GM12878 (cell line): ENCODE data around the gene ZIC2. TPM values are rescaled to one million over a fixed set of nuclear protein-coding genes. Genes with fewer than 3 reads are reported as not detected.

Experiments used
- ATAC-seq: fragments of 200-7000 bp; cut with Tn5 transposase; 3 replicates; pipeline ENCODE4 v1.9.1; 2020; ENCODE audit warnings: mild to moderate bottlenecking, moderate library complexity
- BruUV-seq: library from RNA; stranded (reverse); fragments of 400-500 nt; replicated peaks from 2 replicates; lab custom pipeline; 2021; lab: Mats Ljungman, UMichigan
- CTCF ChIA-PET: fragments of 300-600 bp; sonication (Branson Sonifier 250); formaldehyde crosslinking; extraction: SDS; loops from one replicate; lab custom pipeline; 2021; ENCODE audit warnings: inconsistent platforms; lab: Yijun Ruan, JAX
- POLR2A ChIA-PET: fragments of 350-600 bp; formaldehyde crosslinking; extraction: SDS; loops from one replicate; lab custom pipeline; 2021; ENCODE audit warnings: inconsistent platforms; lab: Charles Lee
- RAD21 ChIA-PET: fragments of 300-600 bp; sonication (Branson Sonifier 250); formaldehyde crosslinking; loops from one replicate; lab custom pipeline; 2023; ENCODE audit warnings: antibody characterized with exemption; ENCODE audit not compliant: unreplicated experiment; lab: Charles Lee
- SMC1A ChIA-PET: fragments of 300-600 bp; sonication (Branson Sonifier 250); formaldehyde crosslinking; loops from one replicate; lab custom pipeline; 2023; ENCODE audit not compliant: unreplicated experiment, uncharacterized antibody; lab: Charles Lee
- DNase-seq: peaks from one replicate; pipeline ENCODE4 v3.0.0-alpha.2; 2011; ENCODE audit warnings: low read depth, low spot score
- FAIRE-seq: peaks from 3 replicates; lab custom pipeline; 2011; peaks lifted over from hg19 to GRCh38; lab: Jason Lieb, UNC
- H2AFZ ChIP-seq: 2 replicates; pipeline ENCODE4 v1.6.0; 2011; ENCODE audit warnings: low read depth, low read length, control low read depth; ENCODE audit not compliant: control insufficient read depth
- H3K27ac ChIP-seq: 2 replicates; pipeline ENCODE4 v1.5.1; 2011; ENCODE audit warnings: control low read depth; ENCODE audit not compliant: control insufficient read depth, insufficient read depth
- H3K27me3 ChIP-seq, 2 experiments: replicated peaks in 1 of 2; 2 replicates each; pipeline versions ENCODE4 v1.6.0 to v1.6.1; 2011; ENCODE audit warnings: low read length in 1 of 2; ENCODE audit not compliant: control insufficient read depth in 2 of 2, insufficient read depth in 2 of 2
- H3K36me3 ChIP-seq, 2 experiments: 2 replicates each; pipeline ENCODE4 v1.5.1; 2011; ENCODE audit warnings: low read length in 1 of 2; ENCODE audit not compliant: control insufficient read depth in 2 of 2, insufficient read depth in 2 of 2
- H3K4me1 ChIP-seq: 2 replicates; pipeline ENCODE4 v1.6.1; 2011; ENCODE audit warnings: mild to moderate bottlenecking, low read length, moderate library complexity, mixed read lengths; ENCODE audit not compliant: control insufficient read depth, insufficient read depth
- H3K4me2 ChIP-seq: 2 replicates; pipeline ENCODE4 v1.6.0; 2011; ENCODE audit warnings: control low read depth; ENCODE audit not compliant: control insufficient read depth, insufficient read depth
- H3K4me3 ChIP-seq: fragments of 200-600 bp; sonication (generic); 2 replicates; pipeline ENCODE4 v1.5.1; 2016
- H3K79me2 ChIP-seq: 2 replicates; pipeline ENCODE4 v1.6.0; 2011; ENCODE audit warnings: low read length; ENCODE audit not compliant: control insufficient read depth, insufficient read depth
- H3K9ac ChIP-seq: 2 replicates; pipeline ENCODE4 v1.8.0; 2011; ENCODE audit warnings: low read length, control low read depth, mixed read lengths; ENCODE audit not compliant: control insufficient read depth, insufficient read depth
- H3K9me3 ChIP-seq: replicated peaks from 3 replicates; pipeline ENCODE4 v1.5.1; 2011; ENCODE audit warnings: mild to moderate bottlenecking, low read length; ENCODE audit not compliant: control insufficient read depth, insufficient read depth
- H4K20me1 ChIP-seq: 2 replicates; pipeline ENCODE4 v1.6.0; 2011; ENCODE audit not compliant: control insufficient read depth, insufficient read depth
- DPF2 ChIP-seq: fragments of 450-650 bp; IDR thresholded peaks from 2 replicates; pipeline ENCODE4 v1.6.1; 2017; ENCODE audit warnings: mild to moderate bottlenecking
- MYC ChIP-seq: IDR thresholded peaks from 2 replicates; pipeline ENCODE4 v1.6.1; 2011; ENCODE audit warnings: mild to moderate bottlenecking, low read length, moderate library complexity, inconsistent platforms; ENCODE audit not compliant: insufficient read depth, insufficient replicate concordance, insufficient read length, severe bottlenecking
- POLR2A ChIP-seq: IDR thresholded peaks from 2 replicates; pipeline ENCODE4 v1.6.1; 2011; ENCODE audit warnings: low read depth, mild to moderate bottlenecking, low read length
- POU2F2 ChIP-seq: IDR thresholded peaks from 3 replicates; pipeline ENCODE4 v1.6.1; 2011; ENCODE audit warnings: low read depth, mild to moderate bottlenecking, low read length, borderline replicate concordance
- RCOR1 ChIP-seq: conservative IDR thresholded peaks from 2 replicates; pipeline ENCODE4 v1.6.1; 2012; ENCODE audit warnings: low read depth, low read length, improper control_type of control experiment
- RELA ChIP-seq: fragments of 450-650 bp; IDR thresholded peaks from 2 replicates; pipeline ENCODE4 v1.8.0; 2014; ENCODE audit warnings: borderline replicate concordance; ENCODE audit not compliant: partially characterized antibody
- RFX5 ChIP-seq: IDR thresholded peaks from 2 replicates; pipeline ENCODE4 v1.6.1; 2011; ENCODE audit warnings: low read depth, low read length, improper control_type of control experiment
- RUNX3 ChIP-seq: IDR thresholded peaks from 2 replicates; pipeline ENCODE4 v1.6.1; 2012; ENCODE audit warnings: low read length, inconsistent platforms
- SIN3A ChIP-seq: IDR thresholded peaks from 2 replicates; pipeline ENCODE4 v1.6.1; 2012; ENCODE audit warnings: low read depth, low read length, improper control_type of control experiment
- STAT1 ChIP-seq: fragments of 450-650 bp; conservative IDR thresholded peaks from 2 replicates; pipeline ENCODE4 v1.6.1; 2014; ENCODE audit warnings: antibody characterized with exemption, mild to moderate bottlenecking
- TAF1 ChIP-seq: IDR thresholded peaks from 2 replicates; pipeline ENCODE4 v1.6.1; 2011; ENCODE audit warnings: mild to moderate bottlenecking, low read depth, low read length, borderline replicate concordance
- TCF7 ChIP-seq: IDR thresholded peaks from 2 replicates; pipeline ENCODE4 v1.6.1; 2014; ENCODE audit warnings: antibody characterized with exemption, borderline replicate concordance
- WRNIP1 ChIP-seq: IDR thresholded peaks from 2 replicates; pipeline ENCODE4 v1.6.1; 2011; ENCODE audit warnings: low read depth, low read length, improper control_type of control experiment, borderline replicate concordance
- ZNF207 ChIP-seq: fragments of 450-650 bp; IDR thresholded peaks from 2 replicates; pipeline ENCODE4 v1.6.1; 2014; ENCODE audit warnings: antibody characterized with exemption, mild to moderate bottlenecking, borderline replicate concordance
- WGBS: methylation state at CpG from one replicate; pipeline ENCODE4 v1.1.6; 2016; ENCODE audit warnings: low lambda C conversion rate; ENCODE audit not compliant: insufficient replicate concordance, insufficient coverage; ENCODE audit errors: missing lambda C conversion rate; 5-methylcytosine and 5-hydroxymethylcytosine counted together
- in situ Hi-C: fragments of 300-500 bp; cut with MboI; formaldehyde crosslinking; loops from 9 replicates; pipeline ENCODE4 v1.14.3; 2018; ENCODE audit warnings: mixed read lengths
- intact Hi-C: fragments of 100-400 bp; cut with micrococcal nuclease; formaldehyde crosslinking; loops from one replicate; pipeline ENCODE4 v1.14.2; 2022; ENCODE audit not compliant: unreplicated experiment
- polyA plus RNA-seq, 11 experiments: library from polyadenylated mRNA; depleted of rRNA in 4 of 11; unstranded in 6 of 11; stranded (reverse) in 5 of 11; fragments of >200 nt; fragmentation: Nextera tagmentation in 4 of 11; fragmentation: Illumina TruSeq in 1 of 11; extraction: Ambion mirVana in 4 of 11; extraction: Trizol in 1 of 11; gene quantifications; 1 replicate in 1 of 11; 2 replicates in 10 of 11; pipeline versions ENCODE4 v1.2.1 to v1.2.3, GENCODE V29; 2011 to 2016; ENCODE audit warnings: inconsistent platforms in 2 of 11, missing spikeins in 2 of 11, low read depth in 1 of 11
- total RNA-seq, 4 experiments: library from RNA; depleted of rRNA in 3 of 4; stranded (reverse); fragments of >200 nt in 3 of 4; fragmentation: Illumina TruSeq in 1 of 4; extraction: Trizol in 1 of 4; gene quantifications; 2 replicates each; pipeline versions ENCODE4 v1.2.1 to v1.2.3, GENCODE V29; 2013 to 2021
- TF ChIP-seq, protein P1 (sequence below): fragments of 450-650 bp; IDR thresholded peaks from 2 replicates; pipeline ENCODE4 v1.6.1; 2017; ENCODE audit warnings: mild to moderate bottlenecking, low read depth, inconsistent platforms; ENCODE audit not compliant: poor library complexity, severe bottlenecking
- TF ChIP-seq, protein P2 (sequence below): fragments of 450-650 bp; IDR thresholded peaks from 2 replicates; pipeline ENCODE4 v1.6.1; 2017; ENCODE audit warnings: mild to moderate bottlenecking, moderate library complexity

ZIC2 gene
- total and polyA plus RNA-seq, 10 of the 15 experiments (the other 5 are each of a cell fraction or from before 2014, with no cell fraction given) = 0.05 TPM; not detected in 8

DNA sequence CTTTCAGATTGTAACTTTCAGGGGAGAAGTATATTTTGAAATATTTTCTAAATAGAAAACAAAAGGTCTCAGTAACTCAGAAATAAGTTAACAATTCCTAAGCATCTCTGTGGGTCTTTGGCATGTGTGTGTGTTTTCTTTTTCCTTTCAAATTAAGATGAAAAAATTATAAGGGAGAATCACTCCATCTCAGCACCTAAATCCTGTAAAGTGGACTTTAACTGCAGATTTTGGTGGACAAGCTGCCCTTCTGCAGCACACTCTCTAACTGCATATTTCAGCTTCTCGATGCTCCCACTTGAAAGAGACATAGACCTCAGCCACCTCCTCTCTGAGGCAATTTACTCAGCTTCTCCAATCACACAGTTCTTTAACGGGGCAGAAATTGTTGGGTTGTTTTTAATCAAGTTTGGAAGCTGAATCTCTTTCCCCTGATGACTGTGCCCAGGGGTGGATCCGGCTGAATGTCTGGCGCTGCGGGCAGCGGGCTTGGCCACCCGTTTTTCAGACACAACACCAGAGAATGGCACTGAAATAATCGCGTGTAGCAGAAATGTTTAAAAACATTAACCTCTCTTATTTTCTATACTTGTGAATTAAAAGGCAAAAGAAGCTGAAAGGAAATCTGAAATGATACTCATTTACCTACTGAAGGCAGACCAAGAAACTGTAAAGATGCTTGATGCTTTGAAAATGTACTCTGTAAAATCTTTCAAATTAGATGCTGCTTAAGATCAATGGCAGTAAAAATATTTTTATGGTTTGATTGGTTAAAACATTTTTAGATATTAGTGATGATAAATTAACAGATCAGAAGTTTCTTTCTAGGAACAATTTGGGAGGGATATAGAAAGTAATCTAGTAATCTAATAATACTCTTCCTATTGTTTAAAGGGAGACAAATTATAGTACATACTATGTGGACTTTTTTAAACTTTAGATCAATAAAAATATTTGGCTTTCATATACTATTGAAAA is 12.4 kb downstream of the ZIC2 start:
- Histone ChIP-seq H4K20me1 (no peaks in the 10 kb centered on the region), H3K9ac (no peak overlapping the region), H3K9me3 (peaks cover 1% of the 10 kb centered on the region; the same call in 2 of the 3 replicates), H3K27ac (no peak overlapping the region), H3K79me2 (no peaks in the 10 kb centered on the region), H3K36me3 (no peaks in the 10 kb centered on the region), H2AFZ (no peak overlapping the region), H3K4me1 (no peaks in the 10 kb centered on the region), H3K4me3 (no peak overlapping the region), H3K4me2 (no peak overlapping the region), H3K27me3 (peaks cover 12 to 43% of the 10 kb centered on the region in 2 experiments)
- ChIA-PET RAD21 (no interaction called here), CTCF (no interaction called here), SMC1A (no interaction called here), POLR2A (no interaction called here)
- WGBS = 26% methylated on average over 9 of the region's 9 CpGs
- in situ Hi-C loops (no loop called here), intact Hi-C loops (no loop called here)
- BruUV-seq = no TSS peak
- FAIRE-seq (no peak), ATAC-seq (no peak), DNase-seq (no peak)
- TF ChIP-seq SIN3A = no peak
- no peak for TF ChIP-seq DPF2
- TF ChIP-seq POU2F2 = no peak
- TF ChIP-seq TCF7 = no peak
- TF ChIP-seq TAF1 = no peak
- TF ChIP-seq MYC = no peak
- TF ChIP-seq, protein P1, sequence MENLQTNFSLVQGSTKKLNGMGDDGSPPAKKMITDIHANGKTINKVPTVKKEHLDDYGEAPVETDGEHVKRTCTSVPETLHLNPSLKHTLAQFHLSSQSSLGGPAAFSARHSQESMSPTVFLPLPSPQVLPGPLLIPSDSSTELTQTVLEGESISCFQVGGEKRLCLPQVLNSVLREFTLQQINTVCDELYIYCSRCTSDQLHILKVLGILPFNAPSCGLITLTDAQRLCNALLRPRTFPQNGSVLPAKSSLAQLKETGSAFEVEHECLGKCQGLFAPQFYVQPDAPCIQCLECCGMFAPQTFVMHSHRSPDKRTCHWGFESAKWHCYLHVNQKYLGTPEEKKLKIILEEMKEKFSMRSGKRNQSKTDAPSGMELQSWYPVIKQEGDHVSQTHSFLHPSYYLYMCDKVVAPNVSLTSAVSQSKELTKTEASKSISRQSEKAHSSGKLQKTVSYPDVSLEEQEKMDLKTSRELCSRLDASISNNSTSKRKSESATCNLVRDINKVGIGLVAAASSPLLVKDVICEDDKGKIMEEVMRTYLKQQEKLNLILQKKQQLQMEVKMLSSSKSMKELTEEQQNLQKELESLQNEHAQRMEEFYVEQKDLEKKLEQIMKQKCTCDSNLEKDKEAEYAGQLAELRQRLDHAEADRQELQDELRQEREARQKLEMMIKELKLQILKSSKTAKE = no peak
- no peak for TF ChIP-seq RFX5
- TF ChIP-seq RCOR1 = no peak
- no peak for TF ChIP-seq POLR2A
- no peak for TF ChIP-seq STAT1
- no peak for TF ChIP-seq WRNIP1
- no peak for TF ChIP-seq RUNX3
- no peak for TF ChIP-seq ZNF207
- TF ChIP-seq, protein P2, sequence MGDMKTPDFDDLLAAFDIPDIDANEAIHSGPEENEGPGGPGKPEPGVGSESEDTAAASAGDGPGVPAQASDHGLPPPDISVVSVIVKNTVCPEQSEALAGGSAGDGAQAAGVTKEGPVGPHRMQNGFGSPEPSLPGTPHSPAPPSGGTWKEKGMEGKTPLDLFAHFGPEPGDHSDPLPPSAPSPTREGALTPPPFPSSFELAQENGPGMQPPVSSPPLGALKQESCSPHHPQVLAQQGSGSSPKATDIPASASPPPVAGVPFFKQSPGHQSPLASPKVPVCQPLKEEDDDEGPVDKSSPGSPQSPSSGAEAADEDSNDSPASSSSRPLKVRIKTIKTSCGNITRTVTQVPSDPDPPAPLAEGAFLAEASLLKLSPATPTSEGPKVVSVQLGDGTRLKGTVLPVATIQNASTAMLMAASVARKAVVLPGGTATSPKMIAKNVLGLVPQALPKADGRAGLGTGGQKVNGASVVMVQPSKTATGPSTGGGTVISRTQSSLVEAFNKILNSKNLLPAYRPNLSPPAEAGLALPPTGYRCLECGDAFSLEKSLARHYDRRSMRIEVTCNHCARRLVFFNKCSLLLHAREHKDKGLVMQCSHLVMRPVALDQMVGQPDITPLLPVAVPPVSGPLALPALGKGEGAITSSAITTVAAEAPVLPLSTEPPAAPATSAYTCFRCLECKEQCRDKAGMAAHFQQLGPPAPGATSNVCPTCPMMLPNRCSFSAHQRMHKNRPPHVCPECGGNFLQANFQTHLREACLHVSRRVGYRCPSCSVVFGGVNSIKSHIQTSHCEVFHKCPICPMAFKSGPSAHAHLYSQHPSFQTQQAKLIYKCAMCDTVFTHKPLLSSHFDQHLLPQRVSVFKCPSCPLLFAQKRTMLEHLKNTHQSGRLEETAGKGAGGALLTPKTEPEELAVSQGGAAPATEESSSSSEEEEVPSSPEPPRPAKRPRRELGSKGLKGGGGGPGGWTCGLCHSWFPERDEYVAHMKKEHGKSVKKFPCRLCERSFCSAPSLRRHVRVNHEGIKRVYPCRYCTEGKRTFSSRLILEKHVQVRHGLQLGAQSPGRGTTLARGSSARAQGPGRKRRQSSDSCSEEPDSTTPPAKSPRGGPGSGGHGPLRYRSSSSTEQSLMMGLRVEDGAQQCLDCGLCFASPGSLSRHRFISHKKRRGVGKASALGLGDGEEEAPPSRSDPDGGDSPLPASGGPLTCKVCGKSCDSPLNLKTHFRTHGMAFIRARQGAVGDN = no peak
- no peak for TF ChIP-seq RELA
